ENCODE results near the gene GRIP2. TPM values are rescaled to one million over a fixed set of nuclear protein-coding genes. Genes with fewer than 3 reads are reported as not detected.

GRIP2 gene
- total RNA-seq, 2 experiments from 2014 or later = not detected

- no peaks in the 10 kb centered on the region for H3K9me3 Mint-ChIP-seq
- intact Hi-C loops (cut with DNase I, micrococcal nuclease) = no loop called here
- H3K27me3 ChIP-seq (ENCODE audit: control insufficient read depth in 1 of 2, insufficient read depth in 2 of 2, low read length in 2 of 2) = peaks cover 8 to 18% of the 10 kb centered on the region in 2 experiments
- POLR2A ChIA-PET = no interaction called here
- TF ChIP-seq, protein P1, sequence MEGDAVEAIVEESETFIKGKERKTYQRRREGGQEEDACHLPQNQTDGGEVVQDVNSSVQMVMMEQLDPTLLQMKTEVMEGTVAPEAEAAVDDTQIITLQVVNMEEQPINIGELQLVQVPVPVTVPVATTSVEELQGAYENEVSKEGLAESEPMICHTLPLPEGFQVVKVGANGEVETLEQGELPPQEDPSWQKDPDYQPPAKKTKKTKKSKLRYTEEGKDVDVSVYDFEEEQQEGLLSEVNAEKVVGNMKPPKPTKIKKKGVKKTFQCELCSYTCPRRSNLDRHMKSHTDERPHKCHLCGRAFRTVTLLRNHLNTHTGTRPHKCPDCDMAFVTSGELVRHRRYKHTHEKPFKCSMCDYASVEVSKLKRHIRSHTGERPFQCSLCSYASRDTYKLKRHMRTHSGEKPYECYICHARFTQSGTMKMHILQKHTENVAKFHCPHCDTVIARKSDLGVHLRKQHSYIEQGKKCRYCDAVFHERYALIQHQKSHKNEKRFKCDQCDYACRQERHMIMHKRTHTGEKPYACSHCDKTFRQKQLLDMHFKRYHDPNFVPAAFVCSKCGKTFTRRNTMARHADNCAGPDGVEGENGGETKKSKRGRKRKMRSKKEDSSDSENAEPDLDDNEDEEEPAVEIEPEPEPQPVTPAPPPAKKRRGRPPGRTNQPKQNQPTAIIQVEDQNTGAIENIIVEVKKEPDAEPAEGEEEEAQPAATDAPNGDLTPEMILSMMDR (IDR thresholded peaks at IDR 0.05) = no peak
- H3K27me3 Mint-ChIP-seq = peaks cover 31% of the 10 kb centered on the region
- CTCF ChIA-PET = no interaction called here
- no peak overlapping the region for H3K4me3 ChIP-seq (ENCODE audit: low read length)
- peaks cover 5% of the 10 kb centered on the region for H3K4me1 Mint-ChIP-seq (ENCODE audit: low read depth)
- H3K4me3 Mint-ChIP-seq = no peak overlapping the region
- H3K36me3 ChIP-seq (ENCODE audit: insufficient read depth, low read length) = no peaks in the 10 kb centered on the region
- no peak overlapping the region for H3K27ac ChIP-seq (ENCODE audit: low read depth in 1 of 2, low read length in 2 of 2)
- peaks cover 0 to 6% of the 10 kb centered on the region in 2 experiments for H3K9me3 ChIP-seq (ENCODE audit: control insufficient read depth in 1 of 2, insufficient read depth in 1 of 2, low read length in 2 of 2)
- H3K4me1 ChIP-seq (ENCODE audit: insufficient read depth, low read length) = no peaks in the 10 kb centered on the region
- DNase-seq = no peak
- no peaks in the 10 kb centered on the region for H3K36me3 Mint-ChIP-seq (ENCODE audit: low read depth)
- no peak for ATAC-seq (ENCODE audit: poor library complexity)
- H3K27ac Mint-ChIP-seq = no peak overlapping the region
Observed at GRCh38 chr3:14560110-14560509, 20.0 kb upstream of the GRIP2 start.

DNA sequence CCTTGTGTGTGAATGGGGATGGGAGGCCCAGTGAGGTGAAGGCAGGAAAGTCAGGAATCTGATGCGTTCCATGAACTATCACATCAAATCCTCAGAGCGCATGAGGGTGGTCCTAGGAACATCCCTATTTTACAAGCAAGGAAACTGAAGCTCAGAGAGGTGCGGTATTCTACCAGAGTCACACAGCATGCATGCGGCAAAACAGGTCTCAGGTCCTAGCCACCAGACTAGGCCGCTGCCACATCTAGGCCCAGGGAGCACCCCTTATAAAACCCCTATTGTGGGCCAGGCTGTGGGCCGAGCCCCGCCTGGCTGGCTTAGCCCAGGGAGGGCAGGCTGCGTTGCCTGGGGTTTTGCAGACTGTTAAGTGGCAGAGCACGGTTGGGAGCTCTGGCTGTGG lies 17.9 kb upstream of the GRIP2 start:
- H3K9me3 ChIP-seq (ENCODE audit: control insufficient read depth in 1 of 2, insufficient read depth in 1 of 2, low read length in 2 of 2) = peaks cover 0 to 6% of the 10 kb centered on the region in 2 experiments
- no peaks in the 10 kb centered on the region for H3K36me3 Mint-ChIP-seq (ENCODE audit: low read depth)
- ATAC-seq (ENCODE audit: poor library complexity) (no peak), DNase-seq (no peak)
- H3K9me3 Mint-ChIP-seq = no peaks in the 10 kb centered on the region
- peaks cover 9 to 32% of the 10 kb centered on the region in 2 experiments for H3K27me3 ChIP-seq (ENCODE audit: control insufficient read depth in 1 of 2, insufficient read depth in 2 of 2, low read length in 2 of 2)
- intact Hi-C loops (cut with DNase I, micrococcal nuclease) = no loop called here
- no peak overlapping the region for H3K27ac Mint-ChIP-seq
- no peaks in the 10 kb centered on the region for H3K36me3 ChIP-seq (ENCODE audit: insufficient read depth, low read length)
- TF ChIP-seq, protein P1 (IDR thresholded peaks at IDR 0.05) = no peak
- POLR2A ChIA-PET = no interaction called here
- no peak overlapping the region for H3K4me3 Mint-ChIP-seq
- H3K27ac ChIP-seq (ENCODE audit: low read depth in 1 of 2, low read length in 2 of 2) = no peak overlapping the region
- no peaks in the 10 kb centered on the region for H3K4me1 ChIP-seq (ENCODE audit: insufficient read depth, low read length)
- peaks cover 50% of the 10 kb centered on the region for H3K27me3 Mint-ChIP-seq
- H3K4me1 Mint-ChIP-seq (ENCODE audit: low read depth) = peaks cover 5% of the 10 kb centered on the region
- CTCF ChIA-PET = no interaction called here
- no peak overlapping the region for H3K4me3 ChIP-seq (ENCODE audit: low read length)

DNA sequence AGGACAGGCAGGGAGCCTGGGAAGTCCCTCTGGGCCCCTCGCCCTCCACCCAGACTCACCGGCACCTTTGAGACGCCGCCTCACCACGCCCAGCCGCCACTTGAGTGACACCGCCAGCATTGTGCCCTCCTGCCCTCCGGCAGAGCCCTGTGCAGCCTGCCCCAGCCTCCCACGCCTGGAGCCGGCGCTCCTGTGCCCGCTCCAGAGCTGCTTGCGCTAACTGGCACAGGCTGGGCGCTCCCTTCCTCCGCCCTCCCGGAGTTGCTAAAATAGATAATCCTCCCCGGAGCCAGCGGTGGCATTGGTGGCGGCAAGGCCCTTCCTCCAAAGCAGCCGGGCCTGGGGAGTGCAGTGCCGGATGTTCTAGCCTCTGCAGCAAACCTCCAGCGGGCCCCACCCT lies 15.7 kb upstream of the GRIP2 start:
- Histone ChIP-seq H3K4me1 (ENCODE audit: insufficient read depth, low read length) (no peaks in the 10 kb centered on the region), H3K9me3 (ENCODE audit: control insufficient read depth in 1 of 2, insufficient read depth in 1 of 2, low read length in 2 of 2) (peaks cover 0 to 6% of the 10 kb centered on the region in 2 experiments), H3K4me3 (ENCODE audit: low read length) (peak overlapping the region; percentile 1), H3K36me3 (ENCODE audit: insufficient read depth, low read length) (no peaks in the 10 kb centered on the region), H3K27ac (ENCODE audit: low read depth in 1 of 2, low read length in 2 of 2) (no peak overlapping the region), H3K27me3 (ENCODE audit: control insufficient read depth in 1 of 2, insufficient read depth in 2 of 2, low read length in 2 of 2) (peaks cover 9 to 37% of the 10 kb centered on the region in 2 experiments)
- no peak overlapping the region for H3K27ac Mint-ChIP-seq
- peak in 1 of 14 experiments; percentile 5 for DNase-seq
- TF ChIP-seq, protein P1 (IDR thresholded peaks at IDR 0.05) = no peak
- ATAC-seq (ENCODE audit: poor library complexity) = peak; percentile 26
- H3K4me1 Mint-ChIP-seq (ENCODE audit: low read depth) = peaks cover 5% of the 10 kb centered on the region
- intact Hi-C loops (cut with DNase I, micrococcal nuclease) = no loop called here
- no peaks in the 10 kb centered on the region for H3K36me3 Mint-ChIP-seq (ENCODE audit: low read depth)
- POLR2A ChIA-PET = no interaction called here
- no peaks in the 10 kb centered on the region for H3K9me3 Mint-ChIP-seq
- CTCF ChIA-PET = no interaction called here
- no peak overlapping the region for H3K4me3 Mint-ChIP-seq
- H3K27me3 Mint-ChIP-seq = peaks cover 64% of the 10 kb centered on the region
